H1 (cell line): Measurements from ENCODE around the gene NHSL2. TPM values are rescaled to one million over a fixed set of nuclear protein-coding genes. Genes with fewer than 3 reads are reported as not detected.
A peak's percentile ranks its signal among the peaks of the same experiment; 100 is the strongest.

Experiments
- CTCF ChIA-PET: fragments of 300-600 bp; sonication (Branson Sonifier 250); formaldehyde crosslinking; loops from one replicate; lab custom pipeline; 2021; ENCODE audit not compliant: partially characterized antibody; lab: Charles Lee
- POLR2A ChIA-PET: fragments of 300-600 bp; sonication (Branson Sonifier 250); formaldehyde crosslinking; loops from one replicate; lab custom pipeline; 2021; ENCODE audit warnings: inconsistent platforms; ENCODE audit not compliant: partially characterized antibody; lab: Charles Lee
- DNase-seq, 2 experiments: peaks; one replicate each; pipeline versions ENCODE4 v3.0.0 to v3.0.0-alpha.2; 2010 to 2022; ENCODE audit warnings: low spot score in 2 of 2, low read depth in 1 of 2, mixed read lengths in 1 of 2
- FAIRE-seq: peaks from 2 replicates; lab custom pipeline; 2011; peaks lifted over from hg19 to GRCh38; lab: Jason Lieb, UNC
- H2AFZ ChIP-seq: 2 replicates; pipeline ENCODE4 v1.8.1; 2012; ENCODE audit warnings: low read length, inconsistent platforms
- H2AK5ac ChIP-seq: 2 replicates; pipeline ENCODE4 v1.6.1; 2013; ENCODE audit warnings: low read depth, low read length
- H2BK120ac ChIP-seq: replicated peaks from 2 replicates; pipeline ENCODE3; 2013; ENCODE audit warnings: low read depth, low read length, inconsistent platforms
- H2BK12ac ChIP-seq: 2 replicates; pipeline ENCODE4 v1.6.1; 2013; ENCODE audit warnings: low read depth, low read length
- H2BK15ac ChIP-seq: 2 replicates; pipeline ENCODE4 v1.6.1; 2013; ENCODE audit warnings: low read length
- H2BK20ac ChIP-seq: 2 replicates; pipeline ENCODE4 v1.6.1; 2013; ENCODE audit warnings: low read length
- H2BK5ac ChIP-seq: 2 replicates; pipeline ENCODE4 v1.6.1; 2013; ENCODE audit warnings: low read depth, low read length
- H3K14ac ChIP-seq: 2 replicates; pipeline ENCODE4 v1.6.1; 2013; ENCODE audit warnings: inconsistent platforms; ENCODE audit not compliant: insufficient read length
- H3K18ac ChIP-seq: 2 replicates; pipeline ENCODE4 v1.6.1; 2013; ENCODE audit warnings: low read length; ENCODE audit errors: extremely low read depth
- H3K23ac ChIP-seq: 2 replicates; pipeline ENCODE4 v1.6.1; 2013; ENCODE audit warnings: inconsistent platforms; ENCODE audit not compliant: insufficient read length
- H3K23me2 ChIP-seq: 2 replicates; pipeline ENCODE4 v1.6.1; 2013; ENCODE audit warnings: low read depth, low read length
- H3K27ac ChIP-seq: 2 replicates; pipeline ENCODE4 v1.6.1; 2011; ENCODE audit warnings: low read depth, low read length, inconsistent platforms
- H3K27me3 ChIP-seq, 4 experiments: replicated peaks in 1 of 4; 1 replicate in 1 of 4; 2 replicates in 3 of 4; pipeline versions ENCODE4 v1.6.1 to v1.8.1; 2011 to 2013; ENCODE audit warnings: low read length in 3 of 4, mild to moderate bottlenecking in 3 of 4, inconsistent platforms in 2 of 4, mixed read lengths in 2 of 4, moderate library complexity in 1 of 4; ENCODE audit not compliant: control insufficient read depth in 3 of 4, insufficient read depth in 3 of 4; ENCODE audit errors: extremely low read depth in 1 of 4
- H3K36me3 ChIP-seq, 4 experiments: 2 replicates each; pipeline versions ENCODE4 v1.6.1 to v1.8.1; 2011 to 2013; ENCODE audit warnings: mild to moderate bottlenecking in 4 of 4, low read length in 3 of 4, moderate library complexity in 2 of 4, control low read depth in 1 of 4, inconsistent platforms in 1 of 4; ENCODE audit not compliant: insufficient read depth in 4 of 4, control insufficient read depth in 2 of 4
- H3K4ac ChIP-seq: replicated peaks from 2 replicates; pipeline ENCODE3; 2013; ENCODE audit warnings: low read length, low read depth, mixed read lengths, inconsistent platforms; ENCODE audit not compliant: insufficient read length
- H3K4me1 ChIP-seq, 4 experiments: replicated peaks in 1 of 4; 1 replicate in 1 of 4; 2 replicates in 3 of 4; pipeline versions ENCODE4 v1.6.1 to v1.8.1; 2011 to 2013; ENCODE audit warnings: low read length in 3 of 4, inconsistent platforms in 2 of 4, mixed read lengths in 1 of 4; ENCODE audit not compliant: insufficient read depth in 4 of 4, control insufficient read depth in 3 of 4
- H3K4me2 ChIP-seq, 2 experiments: 2 replicates each; pipeline versions ENCODE4 v1.6.1 to v1.8.1; 2011 to 2013; ENCODE audit warnings: low read depth in 2 of 2, low read length in 2 of 2, control low read depth in 1 of 2, inconsistent platforms in 1 of 2, mild to moderate bottlenecking in 1 of 2; ENCODE audit not compliant: insufficient read depth in 1 of 2
- H3K4me3 ChIP-seq, 4 experiments: fragments of 200-600, 300-600 bp in 1 of 4; sonication (generic), shearing (Covaris generic), sonication (Bioruptor Twin) in 1 of 4; 2 replicates each; pipeline versions ENCODE4 v1.5.1 to v1.8.1; 2011 to 2016; ENCODE audit warnings: low read length in 4 of 4, low read depth in 3 of 4, control low read depth in 2 of 4, inconsistent platforms in 2 of 4, mild to moderate bottlenecking in 2 of 4, mixed read lengths in 1 of 4, moderate library complexity in 1 of 4; ENCODE audit not compliant: insufficient read depth in 2 of 4; ENCODE audit errors: extremely low read depth in 1 of 4
- H3K56ac ChIP-seq: replicated peaks from 2 replicates; pipeline ENCODE3; 2013; ENCODE audit warnings: low read depth, mild to moderate bottlenecking, mixed read lengths, low read length, inconsistent platforms; ENCODE audit not compliant: insufficient read length
- H3K79me1 ChIP-seq: 2 replicates; pipeline ENCODE4 v1.6.1; 2013; ENCODE audit warnings: low read depth, low read length, control low read depth
- H3K79me2 ChIP-seq, 2 experiments: 2 replicates each; pipeline versions ENCODE4 v1.6.1 to v1.8.1; 2012 to 2013; ENCODE audit warnings: low read length in 2 of 2, mild to moderate bottlenecking in 2 of 2, inconsistent platforms in 1 of 2; ENCODE audit not compliant: insufficient read depth in 2 of 2, control insufficient read depth in 1 of 2
- H3K9ac ChIP-seq, 4 experiments: replicated peaks in 1 of 4; 1 replicate in 1 of 4; 2 replicates in 3 of 4; pipeline versions ENCODE4 v1.6.1 to v1.8.1; 2011 to 2013; ENCODE audit warnings: low read depth in 3 of 4, low read length in 3 of 4, control low read depth in 2 of 4, mild to moderate bottlenecking in 2 of 4, moderate library complexity in 2 of 4, inconsistent platforms in 1 of 4; ENCODE audit errors: extremely low read depth in 1 of 4
- H3K9me3 ChIP-seq, 2 experiments: 2 replicates each; pipeline versions ENCODE4 v1.6.1 to v1.8.1; 2012 to 2013; ENCODE audit warnings: mild to moderate bottlenecking in 2 of 2, moderate library complexity in 2 of 2, control low read depth in 1 of 2, inconsistent platforms in 1 of 2, low read depth in 1 of 2, low read length in 1 of 2, mixed read lengths in 1 of 2; ENCODE audit not compliant: insufficient read depth in 2 of 2
- H4K20me1 ChIP-seq, 2 experiments: replicated peaks in 1 of 2; 2 replicates each; pipeline versions ENCODE3 to v1.8.1; 2011 to 2013; ENCODE audit warnings: inconsistent platforms in 2 of 2, low read length in 2 of 2, mild to moderate bottlenecking in 1 of 2; ENCODE audit not compliant: insufficient read depth in 2 of 2, control insufficient read depth in 1 of 2
- H4K5ac ChIP-seq: 2 replicates; pipeline ENCODE4 v1.6.1; 2013; ENCODE audit warnings: low read length, low read depth, mixed read lengths, inconsistent platforms; ENCODE audit not compliant: insufficient read length
- H4K8ac ChIP-seq: 2 replicates; pipeline ENCODE4 v1.8.0; 2013; ENCODE audit warnings: mild to moderate bottlenecking, moderate library complexity, low read length, inconsistent platforms; ENCODE audit not compliant: insufficient read depth; ENCODE audit errors: extremely low read depth
- H4K91ac ChIP-seq: replicated peaks from 2 replicates; pipeline ENCODE3; 2013; ENCODE audit warnings: low read length, mixed read lengths, inconsistent platforms; ENCODE audit not compliant: insufficient read length
- BACH1 ChIP-seq: IDR thresholded peaks from 2 replicates; pipeline ENCODE4 v1.6.1; 2012; ENCODE audit warnings: low read length, improper control_type of control experiment
- JUND ChIP-seq: IDR thresholded peaks from 2 replicates; pipeline ENCODE4 v1.6.1; 2011; ENCODE audit warnings: mild to moderate bottlenecking, improper control_type of control experiment, low read length
- WGBS, 2 experiments: shearing (Covaris generic) in 1 of 2; methylation state at CpG; one replicate each; pipeline versions ENCODE4 v1.1.6 to v1.1.7; 2013 to 2015; ENCODE audit warnings: low lambda C conversion rate in 2 of 2, mixed read lengths in 2 of 2, inconsistent platforms in 1 of 2, low coverage in 1 of 2, missing lambda C conversion rate in 1 of 2; ENCODE audit not compliant: insufficient replicate concordance in 2 of 2, insufficient coverage in 1 of 2, insufficient read length in 1 of 2; ENCODE audit errors: extremely low coverage in 1 of 2, missing lambda C conversion rate in 1 of 2; 5-methylcytosine and 5-hydroxymethylcytosine counted together
- polyA plus RNA-seq, 7 experiments: library from polyadenylated mRNA; depleted of rRNA in 3 of 7; stranded (reverse) in 5 of 7; unstranded in 2 of 7; fragments of >200 nt in 5 of 7; fragments of 200-250 nt in 2 of 7; gene quantifications; 1 replicate in 5 of 7; 2 replicates in 1 of 7; 4 replicates in 1 of 7; pipeline versions ENCODE4 v1.2.1 to v1.2.3, GENCODE V29; 2011 to 2013; ENCODE audit warnings: missing spikeins in 2 of 7, mixed read lengths in 2 of 7
- total RNA-seq: library from RNA; stranded (reverse); fragmentation: NEBNext Ultra II Directional; extraction: Animal tissue kit (Norgen Biotek cat#: 25700); gene quantifications from 2 replicates; pipeline ENCODE4 v1.2.1, GENCODE V29; 2021

The NHSL2 gene
- total and polyA plus RNA-seq, 2 of the 8 experiments (the other 6 are each of a cell fraction or from before 2014, with no cell fraction given): 3.7 to 7.2 TPM

DNA sequence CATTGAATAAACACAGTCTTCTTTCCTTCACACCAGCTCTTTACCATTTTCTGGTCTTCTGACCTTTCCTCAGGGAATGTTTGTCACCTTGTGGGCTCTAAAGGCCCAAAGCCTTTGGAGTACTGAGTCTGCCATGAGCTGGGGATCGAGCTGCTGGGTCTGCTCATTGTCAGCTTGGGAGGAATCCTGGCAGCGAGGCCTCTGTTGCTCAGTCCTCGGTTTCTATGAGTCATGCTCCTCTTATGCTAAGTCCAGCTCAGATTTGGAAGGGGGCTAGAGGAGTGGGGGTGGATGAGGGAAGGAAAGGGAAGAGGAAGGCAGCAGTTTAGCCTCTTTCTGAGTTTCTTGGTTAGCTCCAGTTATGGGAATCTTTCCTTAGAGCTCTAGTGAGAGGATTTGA, 31.1 kb downstream of the NHSL2 start:
- peak; percentile 43; the same call in 1 of the 2 replicates for TF ChIP-seq JUND
- TF ChIP-seq BACH1: no peak
- CTCF ChIA-PET: interaction anchor here (0.8 to 1.2 kb wide), 3 partner anchors 9 to 57 kb away, joined by 3 to 4 read pairs (median 3); no protein-coding TSS in a partner anchor
- H3K4me2 ChIP-seq: no peak overlapping the region
- no peak for DNase-seq
- H3K27me3 ChIP-seq: no peaks in the 10 kb centered on the region
- H2AK5ac ChIP-seq: no peak overlapping the region
- H3K56ac ChIP-seq: no peak overlapping the region
- no peak for FAIRE-seq
- H3K27ac ChIP-seq: no peak overlapping the region
- H3K9ac ChIP-seq: no peak overlapping the region
- no peaks in the 10 kb centered on the region; the same call in 1 of the 2 replicates for H3K79me1 ChIP-seq
- no peak overlapping the region for H3K14ac ChIP-seq
- H3K18ac ChIP-seq: no peak overlapping the region; the same call in 1 of the 2 replicates
- H2BK120ac ChIP-seq: no peak overlapping the region
- H2BK12ac ChIP-seq: no peak overlapping the region
- no peak overlapping the region for H4K91ac ChIP-seq
- no peak overlapping the region for H2BK5ac ChIP-seq
- H4K20me1 ChIP-seq: peaks cover 0 to 2% of the 10 kb centered on the region in 2 experiments
- peaks cover 0 to 3% (median 0%) of the 10 kb centered on the region in 4 experiments; a peak in 1 of 7 replicates for H3K4me1 ChIP-seq
- H4K8ac ChIP-seq: no peak overlapping the region
- H2AFZ ChIP-seq: no peak overlapping the region
- POLR2A ChIA-PET: interaction anchor here (0.6 to 0.9 kb wide), 3 partner anchors 31 to 122 kb away, joined by 3 to 5 read pairs (median 4); partner anchors contain the start of gene NHSL2
- H2BK15ac ChIP-seq: no peak overlapping the region
- H3K4me3 ChIP-seq: no peak overlapping the region
- peaks cover 0 to 42% of the 10 kb centered on the region in 2 experiments; a peak in 2 of 4 replicates for H3K79me2 ChIP-seq
- H3K23me2 ChIP-seq: no peaks in the 10 kb centered on the region
- no peaks in the 10 kb centered on the region for H3K36me3 ChIP-seq
- no peak overlapping the region for H2BK20ac ChIP-seq
- H3K9me3 ChIP-seq: no peaks in the 10 kb centered on the region
- H4K5ac ChIP-seq: no peak overlapping the region
- WGBS, 2 experiments: 17% methylated on average over 1 of the region's 3 CpGs; no CpG with 5 or more reads in 1 of the 2 experiments
- no peak overlapping the region for H3K4ac ChIP-seq
- no peak overlapping the region for H3K23ac ChIP-seq
